Suprapubic skin (tissue), 4 donors: ENCODE results near the gene TBC1D14. TPM values are rescaled to one million over a fixed set of nuclear protein-coding genes. Genes with fewer than 3 reads are reported as not detected.

Source experiments
- DNase-seq, 2 donors: peaks; one replicate each; pipeline ENCODE4 v3.0.0-alpha.2; 2019; ENCODE audit warnings: low spot score in 2 of 2
- H3K27ac ChIP-seq: fragments of 200-600 bp; sonication (generic); one replicate; pipeline ENCODE4 v1.5.1; 2019
- H3K27me3 ChIP-seq: fragments of 200-600 bp; sonication (generic); one replicate; pipeline ENCODE4 v1.5.1; 2019
- H3K36me3 ChIP-seq: fragments of 200-600 bp; sonication (generic); one replicate; pipeline ENCODE4 v1.5.1; 2019
- H3K4me1 ChIP-seq: fragments of 200-600 bp; sonication (generic); one replicate; pipeline ENCODE4 v1.5.1; 2019
- H3K4me3 ChIP-seq: fragments of 200-600 bp; sonication (generic); one replicate; pipeline ENCODE4 v1.5.1; 2019; ENCODE audit warnings: mild to moderate bottlenecking
- H3K9me3 ChIP-seq: fragments of 200-600 bp; sonication (generic); one replicate; pipeline ENCODE4 v1.5.1; 2019
- CTCF ChIP-seq, 2 donors: fragments of 200-600 bp in 1 of 2; fragments of 450-650 bp in 1 of 2; sonication (generic) in 1 of 2; IDR thresholded peaks; one replicate each; pipeline ENCODE4 v1.5.1; 2016 to 2019; ENCODE audit warnings: antibody characterized with exemption in 2 of 2, mild to moderate bottlenecking in 1 of 2, moderate library complexity in 1 of 2
- EP300 ChIP-seq: sonication (generic); formaldehyde crosslinking; IDR thresholded peaks from one replicate; pipeline ENCODE4 v1.6.1; 2017; ENCODE audit warnings: antibody characterized with exemption
- POLR2A ChIP-seq, 2 donors: fragments of 450-650 bp; IDR thresholded peaks; one replicate each; pipeline ENCODE4 v1.6.1; 2017; ENCODE audit warnings: antibody characterized with exemption in 2 of 2, mild to moderate bottlenecking in 2 of 2, moderate library complexity in 2 of 2
- POLR2AphosphoS5 ChIP-seq, 3 donors: sonication (generic); formaldehyde crosslinking; IDR thresholded peaks; one replicate each; pipeline ENCODE4 v1.6.1; 2017; ENCODE audit warnings: antibody characterized with exemption in 3 of 3
- WGBS: methylation state at CpG from one replicate; pipeline ENCODE4 v1.1.5; 2018; 5-methylcytosine and 5-hydroxymethylcytosine counted together
- total RNA-seq, 4 donors: library from RNA; depleted of rRNA; stranded (reverse); fragments of >200 nt; gene quantifications; one replicate each; pipeline ENCODE4 v1.1.0, GENCODE V29; 2016

The TBC1D14 gene
- total RNA-seq, 4 donors from 2014 or later, result 55.0 to 111 (median 97.9) TPM

- H3K4me3 ChIP-seq, result no peak overlapping the region
- no peak for TF ChIP-seq POLR2A (IDR thresholded peaks at IDR 0.05)
- TF ChIP-seq EP300, result no peak
- TF ChIP-seq CTCF (IDR thresholded peaks at IDR 0.05), result no peak
- no peak for TF ChIP-seq POLR2AphosphoS5 (IDR thresholded peaks at IDR 0.05)
- no peak for DNase-seq
- H3K4me1 ChIP-seq, result peaks cover 35% of the 10 kb centered on the region
- 94% methylated on average over 11 of the region's 11 CpGs for WGBS
- H3K36me3 ChIP-seq, result peaks cover 6% of the 10 kb centered on the region
- peak overlapping the region; percentile 81 for H3K27ac ChIP-seq
- no peaks in the 10 kb centered on the region for H3K27me3 ChIP-seq
- no peaks in the 10 kb centered on the region for H3K9me3 ChIP-seq
These were observed 31.1 kb downstream of the TBC1D14 start for GRCh38 chr4:6940744-6941137.

DNA sequence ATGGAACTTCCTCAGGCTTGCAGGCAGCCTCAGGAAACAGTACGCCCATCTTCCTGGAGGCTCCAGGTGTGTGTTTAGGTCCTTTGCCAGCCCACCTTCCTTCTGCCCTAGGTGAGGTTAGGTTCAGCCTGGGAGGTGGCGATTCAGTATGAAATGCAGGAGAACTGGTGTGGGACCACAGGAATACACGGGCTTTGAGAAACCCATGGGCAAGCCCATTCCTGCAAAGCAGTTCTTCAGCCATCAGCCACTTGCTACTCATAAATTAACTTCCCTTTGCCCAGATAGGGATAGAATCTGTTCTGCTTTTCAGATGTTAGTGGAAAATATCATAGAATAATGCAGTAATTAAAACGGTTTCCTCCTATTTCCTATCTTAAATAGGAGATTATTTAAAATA, 32.2 kb downstream of the TBC1D14 start:
- peak overlapping the region; percentile 81 for H3K27ac ChIP-seq

GRCh38 chr4:6942238-6942800, 32.7 kb downstream of the TBC1D14 start:
- 40% methylated on average over 7 of the region's 7 CpGs for WGBS
- H3K4me3 ChIP-seq, result no peak overlapping the region

More for the DNA sequence above, 32.2 kb downstream of the TBC1D14 start:
- no peak for DNase-seq
- H3K4me3 ChIP-seq, result no peak overlapping the region
- H3K27me3 ChIP-seq, result no peaks in the 10 kb centered on the region
- TF ChIP-seq CTCF (IDR thresholded peaks at IDR 0.05) (no peak), POLR2AphosphoS5 (IDR thresholded peaks at IDR 0.05) (no peak), POLR2A (IDR thresholded peaks at IDR 0.05) (no peak), EP300 (no peak)
- peaks cover 6% of the 10 kb centered on the region for H3K36me3 ChIP-seq
- no peaks in the 10 kb centered on the region for H3K9me3 ChIP-seq
- 17% methylated on average over 4 of the region's 4 CpGs for WGBS
- peaks cover 35% of the 10 kb centered on the region for H3K4me1 ChIP-seq

GRCh38 chr4:6943012-6943884, 33.6 kb downstream of the TBC1D14 start:
- no peaks in the 10 kb centered on the region for H3K9me3 ChIP-seq
- H3K27me3 ChIP-seq, result no peaks in the 10 kb centered on the region
- TF ChIP-seq POLR2AphosphoS5 (IDR thresholded peaks at IDR 0.05), result no peak
- no peak for TF ChIP-seq CTCF (IDR thresholded peaks at IDR 0.05)
- no peak for TF ChIP-seq POLR2A (IDR thresholded peaks at IDR 0.05)
- TF ChIP-seq EP300, result no peak
- 79% methylated on average over 19 of the region's 19 CpGs for WGBS
- no peak for DNase-seq
- H3K4me1 ChIP-seq, result peaks cover 35% of the 10 kb centered on the region
- H3K36me3 ChIP-seq, result peaks cover 6% of the 10 kb centered on the region
- no peak overlapping the region for H3K4me3 ChIP-seq
- peak overlapping the region; percentile 81 for H3K27ac ChIP-seq

More at GRCh38 chr4:6942238-6942800, 32.7 kb downstream of the TBC1D14 start:
- H3K4me1 ChIP-seq, result peaks cover 35% of the 10 kb centered on the region
- no peaks in the 10 kb centered on the region for H3K27me3 ChIP-seq
- peak overlapping the region; percentile 81 for H3K27ac ChIP-seq
- DNase-seq, result no peak
- peaks cover 6% of the 10 kb centered on the region for H3K36me3 ChIP-seq
- TF ChIP-seq CTCF (IDR thresholded peaks at IDR 0.05) (no peak), EP300 (no peak), POLR2A (IDR thresholded peaks at IDR 0.05) (no peak), POLR2AphosphoS5 (IDR thresholded peaks at IDR 0.05) (no peak)
- H3K9me3 ChIP-seq, result no peaks in the 10 kb centered on the region

GRCh38 chr4:6943885-6944225, 34.2 kb downstream of the TBC1D14 start:
- Histone ChIP-seq H3K4me1 (peaks cover 35% of the 10 kb centered on the region), H3K36me3 (peaks cover 6% of the 10 kb centered on the region), H3K27ac (peak overlapping the region; percentile 81), H3K27me3 (no peaks in the 10 kb centered on the region), H3K4me3 (no peak overlapping the region), H3K9me3 (no peaks in the 10 kb centered on the region)
- no peak for DNase-seq
- no peak for TF ChIP-seq EP300
- no peak for TF ChIP-seq CTCF (IDR thresholded peaks at IDR 0.05)
- TF ChIP-seq POLR2A (IDR thresholded peaks at IDR 0.05), result no peak
- no peak for TF ChIP-seq POLR2AphosphoS5 (IDR thresholded peaks at IDR 0.05)
- WGBS, result 88% methylated on average over 16 of the region's 16 CpGs
